Caco-2 (cell line): ENCODE measurements around the gene FLT3. TPM values are rescaled to one million over a fixed set of nuclear protein-coding genes. Genes with fewer than 3 reads are reported as not detected.

Source experiments
- BruUV-seq: library from RNA; stranded (reverse); fragments of 400-500 nt; replicated peaks from 2 replicates; lab custom pipeline; 2021; lab: Mats Ljungman, UMichigan
- CTCF ChIA-PET: fragments of 300-600 bp; sonication (Branson Sonifier 250); formaldehyde crosslinking; loops from one replicate; lab custom pipeline; 2022; ENCODE audit warnings: antibody characterized with exemption; lab: Charles Lee
- POLR2A ChIA-PET: fragments of 300-600 bp; sonication (Branson Sonifier 250); formaldehyde crosslinking; loops from one replicate; lab custom pipeline; 2022; ENCODE audit warnings: antibody characterized with exemption; lab: Charles Lee
- DNase-seq, 2 experiments: peaks; one replicate each; pipeline versions ENCODE4 v3.0.0 to v3.0.0-alpha.2; 2020 to 2022
- H3K27me3 ChIP-seq: replicated peaks from 2 replicates; pipeline ENCODE4 v1.6.0; 2011; ENCODE audit warnings: low read length; ENCODE audit not compliant: control insufficient read depth, insufficient read depth
- H3K36me3 ChIP-seq: 2 replicates; pipeline ENCODE4 v1.5.1; 2011; ENCODE audit warnings: low read length; ENCODE audit not compliant: control insufficient read depth, insufficient read depth
- H3K4me1 ChIP-seq: fragments of 250-450 bp; sonication (Bioruptor Pico); 2 replicates; pipeline ENCODE4 v1.5.1; 2020; ENCODE audit warnings: mild to moderate bottlenecking
- H3K4me3 ChIP-seq: 2 replicates; pipeline ENCODE4 v1.5.1; 2011; ENCODE audit warnings: low read depth, mild to moderate bottlenecking, control low read depth, low read length
- H3K9me3 ChIP-seq: fragments of 250-450 bp; sonication (Bioruptor Pico); 2 replicates; pipeline ENCODE4 v1.5.1; 2020; ENCODE audit warnings: mild to moderate bottlenecking, moderate library complexity
- H3K27ac Mint-ChIP-seq: one replicate; pipeline ENCODE4 v1.8.0; 2022; ENCODE audit warnings: mixed read lengths; ENCODE audit not compliant: unreplicated experiment
- H3K27me3 Mint-ChIP-seq: one replicate; pipeline ENCODE4 v1.8.0; 2022; ENCODE audit warnings: mixed read lengths; ENCODE audit not compliant: insufficient read depth, unreplicated experiment
- H3K36me3 Mint-ChIP-seq: one replicate; pipeline ENCODE4 v1.8.0; 2022; ENCODE audit warnings: mild to moderate bottlenecking, mixed read lengths; ENCODE audit not compliant: insufficient read depth, unreplicated experiment
- H3K4me1 Mint-ChIP-seq: one replicate; pipeline ENCODE4 v1.8.0; 2022; ENCODE audit warnings: low read depth, mixed read lengths; ENCODE audit not compliant: unreplicated experiment
- H3K4me3 Mint-ChIP-seq: one replicate; pipeline ENCODE4 v1.8.0; 2022; ENCODE audit warnings: mild to moderate bottlenecking, moderate library complexity, mixed read lengths; ENCODE audit not compliant: unreplicated experiment
- H3K9me3 Mint-ChIP-seq: one replicate; pipeline ENCODE4 v1.8.0; 2022; ENCODE audit warnings: mixed read lengths; ENCODE audit not compliant: unreplicated experiment
- intact Hi-C: fragments of 100-400 bp; cut with micrococcal nuclease; formaldehyde crosslinking; loops from one replicate; pipeline ENCODE4 v1.10.0; 2022; ENCODE audit not compliant: unreplicated experiment
- total RNA-seq: library from RNA; stranded (reverse); gene quantifications from 2 replicates; pipeline ENCODE4 v1.2.3, GENCODE V29; 2022
- TF ChIP-seq, protein P1 (sequence below), 2 experiments: fragments of 200-600 bp in 1 of 2; IDR thresholded peaks; 1 replicate in 1 of 2; 2 replicates in 1 of 2; pipeline versions ENCODE4 v1.5.1 to v1.8.0; 2011 to 2022; ENCODE audit warnings: antibody characterized with exemption in 1 of 2, control low read depth in 1 of 2, inconsistent platforms in 1 of 2, low read depth in 1 of 2, low read length in 1 of 2, mild to moderate bottlenecking in 1 of 2, moderate library complexity in 1 of 2; ENCODE audit not compliant: insufficient read depth in 1 of 2, severe bottlenecking in 1 of 2, unreplicated experiment in 1 of 2

The FLT3 gene
- total RNA-seq, 1 experiment from 2014 or later = 0.09 TPM

- intact Hi-C loops = no loop called here
- ChIA-PET POLR2A (no interaction called here), CTCF (no interaction called here)
- Mint-ChIP-seq H3K4me1 (peaks cover 3% of the 10 kb centered on the region), H3K27me3 (no peaks in the 10 kb centered on the region), H3K27ac (no peak overlapping the region), H3K4me3 (no peak overlapping the region), H3K36me3 (peaks cover 8% of the 10 kb centered on the region), H3K9me3 (no peaks in the 10 kb centered on the region)
- TF ChIP-seq, protein P1, sequence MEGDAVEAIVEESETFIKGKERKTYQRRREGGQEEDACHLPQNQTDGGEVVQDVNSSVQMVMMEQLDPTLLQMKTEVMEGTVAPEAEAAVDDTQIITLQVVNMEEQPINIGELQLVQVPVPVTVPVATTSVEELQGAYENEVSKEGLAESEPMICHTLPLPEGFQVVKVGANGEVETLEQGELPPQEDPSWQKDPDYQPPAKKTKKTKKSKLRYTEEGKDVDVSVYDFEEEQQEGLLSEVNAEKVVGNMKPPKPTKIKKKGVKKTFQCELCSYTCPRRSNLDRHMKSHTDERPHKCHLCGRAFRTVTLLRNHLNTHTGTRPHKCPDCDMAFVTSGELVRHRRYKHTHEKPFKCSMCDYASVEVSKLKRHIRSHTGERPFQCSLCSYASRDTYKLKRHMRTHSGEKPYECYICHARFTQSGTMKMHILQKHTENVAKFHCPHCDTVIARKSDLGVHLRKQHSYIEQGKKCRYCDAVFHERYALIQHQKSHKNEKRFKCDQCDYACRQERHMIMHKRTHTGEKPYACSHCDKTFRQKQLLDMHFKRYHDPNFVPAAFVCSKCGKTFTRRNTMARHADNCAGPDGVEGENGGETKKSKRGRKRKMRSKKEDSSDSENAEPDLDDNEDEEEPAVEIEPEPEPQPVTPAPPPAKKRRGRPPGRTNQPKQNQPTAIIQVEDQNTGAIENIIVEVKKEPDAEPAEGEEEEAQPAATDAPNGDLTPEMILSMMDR (IDR thresholded peaks at IDR 0.05; ENCODE audit: insufficient read depth in 1 of 2, low read depth in 1 of 2, low read length in 1 of 2, severe bottlenecking in 1 of 2, unreplicated experiment in 1 of 2) = no peak
- BruUV-seq = no TSS peak
- Histone ChIP-seq H3K4me1 (no peaks in the 10 kb centered on the region), H3K36me3 (no peaks in the 10 kb centered on the region), H3K9me3 (no peaks in the 10 kb centered on the region), H3K4me3 (no peak overlapping the region), H3K27me3 (no peaks in the 10 kb centered on the region)
- DNase-seq = no peak
These were observed 97.3 kb downstream of the FLT3 start for GRCh38 chr13:28002886-28003698.

DNA sequence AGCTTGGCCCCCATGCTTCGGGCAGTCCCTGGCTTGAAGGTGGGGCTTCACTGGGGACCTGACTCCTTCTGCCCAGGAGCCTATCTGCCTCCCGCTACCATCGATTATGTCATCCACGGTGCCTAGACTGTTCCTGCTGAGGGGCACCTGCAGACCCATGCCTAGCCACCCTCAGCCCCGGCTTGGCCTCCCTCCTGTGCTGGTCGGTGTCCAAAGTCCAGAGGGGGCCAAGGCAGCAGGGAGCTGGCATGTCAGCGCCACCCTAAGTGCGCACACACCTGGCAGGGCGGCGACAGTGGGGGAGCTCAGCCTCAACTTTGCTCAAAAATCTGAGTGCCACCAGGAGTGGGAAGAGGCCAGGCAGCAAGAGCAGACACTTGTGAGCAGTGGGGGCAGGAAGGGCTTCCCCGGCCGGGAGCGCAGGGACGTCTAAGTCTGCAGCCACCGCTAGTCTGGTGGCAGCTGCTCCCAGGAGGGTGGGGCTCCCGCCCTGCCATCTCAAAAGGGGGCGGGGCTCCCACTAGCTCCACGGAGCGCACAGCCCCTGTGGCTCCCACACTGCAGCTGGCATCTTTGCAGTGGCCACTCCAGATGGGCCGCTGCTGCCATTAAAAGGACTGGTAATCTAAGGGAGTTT, 98.4 kb downstream of the FLT3 start:
- TF ChIP-seq, protein P1 (IDR thresholded peaks at IDR 0.05; ENCODE audit: insufficient read depth in 1 of 2, low read depth in 1 of 2, low read length in 1 of 2, severe bottlenecking in 1 of 2, unreplicated experiment in 1 of 2) = no peak
- ChIA-PET POLR2A (no interaction called here), CTCF (interaction anchor here (1.0 kb wide), 1 partner anchor 58 kb away, joined by 3 read pairs; no protein-coding TSS in a partner anchor)
- no peak for DNase-seq
- no peaks in the 10 kb centered on the region for H3K4me1 ChIP-seq
- H3K9me3 Mint-ChIP-seq = no peaks in the 10 kb centered on the region
- H3K36me3 Mint-ChIP-seq = peaks cover 10% of the 10 kb centered on the region
- H3K27ac Mint-ChIP-seq = no peak overlapping the region
- H3K27me3 Mint-ChIP-seq = no peaks in the 10 kb centered on the region
- intact Hi-C loops = no loop called here
- no peaks in the 10 kb centered on the region for H3K27me3 ChIP-seq
- peaks cover 7% of the 10 kb centered on the region for H3K4me1 Mint-ChIP-seq
- H3K4me3 Mint-ChIP-seq = no peak overlapping the region
- no TSS peak for BruUV-seq
- no peak overlapping the region for H3K4me3 ChIP-seq
- no peaks in the 10 kb centered on the region for H3K9me3 ChIP-seq
- H3K36me3 ChIP-seq = no peaks in the 10 kb centered on the region

GRCh38 chr13:28001049-28001448, 99.3 kb downstream of the FLT3 start:
- POLR2A ChIA-PET = no interaction called here
- no TSS peak for BruUV-seq
- peaks cover 10% of the 10 kb centered on the region for H3K36me3 Mint-ChIP-seq

More at GRCh38 chr13:28001049-28001448, 99.3 kb downstream of the FLT3 start:
- intact Hi-C loops = no loop called here
- H3K27ac Mint-ChIP-seq = no peak overlapping the region
- no peaks in the 10 kb centered on the region for H3K4me1 ChIP-seq
- H3K27me3 Mint-ChIP-seq = no peaks in the 10 kb centered on the region
- no peaks in the 10 kb centered on the region for H3K9me3 Mint-ChIP-seq
- CTCF ChIA-PET = interaction anchor here (1.0 kb wide), 1 partner anchor 59 kb away, joined by 3 read pairs; no protein-coding TSS in a partner anchor
- no peaks in the 10 kb centered on the region for H3K36me3 ChIP-seq
- H3K4me3 Mint-ChIP-seq = no peak overlapping the region
- H3K27me3 ChIP-seq = no peaks in the 10 kb centered on the region
- no peak for DNase-seq
- H3K4me3 ChIP-seq = no peak overlapping the region
- H3K9me3 ChIP-seq = no peaks in the 10 kb centered on the region
- H3K4me1 Mint-ChIP-seq = peaks cover 7% of the 10 kb centered on the region
- TF ChIP-seq, protein P1 (IDR thresholded peaks at IDR 0.05; ENCODE audit: insufficient read depth in 1 of 2, low read depth in 1 of 2, low read length in 1 of 2, severe bottlenecking in 1 of 2, unreplicated experiment in 1 of 2) = no peak
